ENCODE data around the gene SIL1.

The SIL1 gene

GRCh38 chr5:138961221-138961620 is 236.9 kb downstream of the SIL1 start:
- no peak for DNase-seq (ENCODE audit: low spot score)
- Histone ChIP-seq H3K4me3 (no peak overlapping the region), H3K27ac (no peak overlapping the region)
- no peak for TF ChIP-seq CTCF (IDR thresholded peaks at IDR 0.05)

GRCh38 chr5:138960145-138960692 is 237.9 kb downstream of the SIL1 start:
- no peak for DNase-seq (ENCODE audit: low spot score)
- Histone ChIP-seq H3K27ac (no peak overlapping the region), H3K4me3 (no peak overlapping the region)
- TF ChIP-seq CTCF (IDR thresholded peaks at IDR 0.05), result no peak

- no peak for TF ChIP-seq CTCF (IDR thresholded peaks at IDR 0.05)
- Histone ChIP-seq H3K27ac (no peak overlapping the region), H3K4me3 (no peak overlapping the region)
- no peak for DNase-seq (ENCODE audit: low spot score)
Measured at GRCh38 chr5:138956801-138957200, 241.4 kb downstream of the SIL1 start.

GRCh38 chr5:138955671-138956295 is 242.4 kb downstream of the SIL1 start:
- Histone ChIP-seq H3K27ac (no peak overlapping the region), H3K4me3 (no peak overlapping the region)
- no peak for TF ChIP-seq CTCF (IDR thresholded peaks at IDR 0.05)
- DNase-seq (ENCODE audit: low spot score), result no peak

DNA sequence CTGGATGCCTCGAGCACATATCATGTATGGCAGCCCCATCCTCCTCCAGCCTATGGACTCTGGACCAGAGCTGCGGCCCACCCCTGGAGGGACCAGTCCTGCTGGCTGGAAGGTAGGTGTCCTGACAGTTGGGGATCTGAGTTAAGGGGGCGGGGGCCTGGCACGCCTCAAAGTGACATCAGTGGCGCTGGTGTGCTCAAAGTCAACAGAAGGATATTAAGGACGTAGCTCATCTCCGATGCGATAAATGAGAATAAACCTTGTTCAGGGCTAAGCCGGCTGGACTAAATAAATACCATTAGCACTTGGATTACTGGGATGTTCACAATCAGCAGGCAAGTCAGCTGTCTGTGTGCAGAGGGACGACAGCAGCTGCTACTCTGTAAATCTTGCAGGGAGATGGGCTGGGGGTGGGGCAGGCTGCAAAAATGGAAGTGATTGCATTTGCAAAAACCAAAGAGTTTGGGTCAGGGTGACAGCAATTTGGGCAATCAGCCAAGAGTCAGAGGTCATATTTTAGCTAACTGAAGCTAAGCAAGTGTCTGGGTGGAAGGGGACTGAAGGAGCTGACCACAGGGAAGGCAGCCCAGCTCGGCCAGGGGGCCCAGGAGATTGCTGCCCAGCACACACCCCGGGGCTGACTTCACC is 243.0 kb downstream of the SIL1 start:
- no peak for TF ChIP-seq CTCF (IDR thresholded peaks at IDR 0.05)
- no peak overlapping the region for H3K4me3 ChIP-seq
- H3K27ac ChIP-seq, result peak overlapping the region in 1 of 2 donors; percentile 80
- no peak for DNase-seq (ENCODE audit: low spot score)

- H3K4me3 ChIP-seq, result no peak overlapping the region
- no peak for DNase-seq (ENCODE audit: low spot score)
- peak overlapping the region; percentile 0 to 80 for H3K27ac ChIP-seq
- TF ChIP-seq CTCF (IDR thresholded peaks at IDR 0.05), result no peak
Measured at GRCh38 chr5:138954257-138955012, 243.7 kb downstream of the SIL1 start.
